ENCODE results near the gene WSB1.

WSB1 gene

GRCh38 chr17:27322690-27323508 is 29.0 kb downstream of the WSB1 start:
- Histone ChIP-seq H3K9me2 (replicated peaks; ENCODE audit: low read depth, low read length) (no peaks in the 10 kb centered on the region), H3K9me3 (ENCODE audit: insufficient read depth, low read depth, low read length) (no peaks in the 10 kb centered on the region), H4K20me1 (ENCODE audit: insufficient read depth, low read length, poor library complexity, severe bottlenecking) (no peaks in the 10 kb centered on the region), H3K4me2 (ENCODE audit: low read depth, low read length, poor library complexity, severe bottlenecking) (no peak overlapping the region), H3K79me2 (ENCODE audit: insufficient read depth, low read length) (no peaks in the 10 kb centered on the region), H3K36me3 (ENCODE audit: insufficient read depth, low read length) (peaks cover 5% of the 10 kb centered on the region; the same call in 1 of the 2 replicates), H3K27me3 (ENCODE audit: insufficient read depth, low read length, poor library complexity, severe bottlenecking) (no peaks in the 10 kb centered on the region), H3K4me1 (ENCODE audit: insufficient read depth, low read length, poor library complexity, severe bottlenecking) (no peaks in the 10 kb centered on the region), H3K9ac (ENCODE audit: low read depth, low read length, poor library complexity, severe bottlenecking) (no peak overlapping the region), H3K4me3 (ENCODE audit: low read length, poor library complexity, severe bottlenecking) (no peak overlapping the region), H3F3A (ENCODE audit: low read depth) (no peaks in the 10 kb centered on the region), H2AFZ (ENCODE audit: low read length) (no peak overlapping the region)
- TF ChIP-seq EZH2phosphoT487 (IDR thresholded peaks at IDR 0.05; ENCODE audit: borderline replicate concordance) = no peak
- TF ChIP-seq CTCF (conservative IDR thresholded peaks at IDR 0.05; ENCODE audit: low read length) = no peak

GRCh38 chr17:27323538-27324215 is 29.8 kb downstream of the WSB1 start:
- Histone ChIP-seq H3K4me3 (ENCODE audit: low read length, poor library complexity, severe bottlenecking) (no peak overlapping the region), H3K79me2 (ENCODE audit: insufficient read depth, low read length) (no peaks in the 10 kb centered on the region), H2AFZ (ENCODE audit: low read length) (no peak overlapping the region), H3K36me3 (ENCODE audit: insufficient read depth, low read length) (no peaks in the 10 kb centered on the region; the same call in 1 of the 2 replicates), H3K4me1 (ENCODE audit: insufficient read depth, low read length, poor library complexity, severe bottlenecking) (no peaks in the 10 kb centered on the region), H4K20me1 (ENCODE audit: insufficient read depth, low read length, poor library complexity, severe bottlenecking) (no peaks in the 10 kb centered on the region), H3K9me2 (replicated peaks; ENCODE audit: low read depth, low read length) (no peaks in the 10 kb centered on the region), H3K4me2 (ENCODE audit: low read depth, low read length, poor library complexity, severe bottlenecking) (no peak overlapping the region), H3K9ac (ENCODE audit: low read depth, low read length, poor library complexity, severe bottlenecking) (no peak overlapping the region), H3K9me3 (ENCODE audit: insufficient read depth, low read depth, low read length) (no peaks in the 10 kb centered on the region), H3F3A (ENCODE audit: low read depth) (no peaks in the 10 kb centered on the region), H3K27me3 (ENCODE audit: insufficient read depth, low read length, poor library complexity, severe bottlenecking) (no peaks in the 10 kb centered on the region)
- no peak for TF ChIP-seq CTCF (conservative IDR thresholded peaks at IDR 0.05; ENCODE audit: low read length)
- TF ChIP-seq EZH2phosphoT487 (IDR thresholded peaks at IDR 0.05; ENCODE audit: borderline replicate concordance) = no peak

- H3K27me3 ChIP-seq (ENCODE audit: insufficient read depth, low read length, poor library complexity, severe bottlenecking) = no peaks in the 10 kb centered on the region
- no peaks in the 10 kb centered on the region for H3K79me2 ChIP-seq (ENCODE audit: insufficient read depth, low read length)
- H3K9me2 ChIP-seq (replicated peaks; ENCODE audit: low read depth, low read length) = no peaks in the 10 kb centered on the region
- no peak overlapping the region for H2AFZ ChIP-seq (ENCODE audit: low read length)
- H3K9me3 ChIP-seq (ENCODE audit: insufficient read depth, low read depth, low read length) = no peaks in the 10 kb centered on the region
- no peaks in the 10 kb centered on the region for H3F3A ChIP-seq (ENCODE audit: low read depth)
- H3K36me3 ChIP-seq (ENCODE audit: insufficient read depth, low read length) = no peaks in the 10 kb centered on the region
- no peaks in the 10 kb centered on the region for H3K4me1 ChIP-seq (ENCODE audit: insufficient read depth, low read length, poor library complexity, severe bottlenecking)
- H3K4me3 ChIP-seq (ENCODE audit: low read length, poor library complexity, severe bottlenecking) = no peak overlapping the region
- H3K4me2 ChIP-seq (ENCODE audit: low read depth, low read length, poor library complexity, severe bottlenecking) = no peak overlapping the region
- H4K20me1 ChIP-seq (ENCODE audit: insufficient read depth, low read length, poor library complexity, severe bottlenecking) = no peaks in the 10 kb centered on the region
- TF ChIP-seq CTCF (conservative IDR thresholded peaks at IDR 0.05; ENCODE audit: low read length) = no peak
- no peak for TF ChIP-seq EZH2phosphoT487 (IDR thresholded peaks at IDR 0.05; ENCODE audit: borderline replicate concordance)
- no peak overlapping the region for H3K9ac ChIP-seq (ENCODE audit: low read depth, low read length, poor library complexity, severe bottlenecking)
Observed at GRCh38 chr17:27324771-27325339, 30.9 kb downstream of the WSB1 start.
